Calu3 (cell line): ENCODE results near the gene AQP11. TPM values are rescaled to one million over a fixed set of nuclear protein-coding genes. Genes with fewer than 3 reads are reported as not detected.
A peak's percentile ranks its signal among the peaks of the same experiment; 100 is the strongest.

Experiments used
- BruUV-seq: library from RNA; stranded (reverse); fragments of 400-500 nt; replicated peaks from 2 replicates; lab custom pipeline; 2021; lab: Mats Ljungman, UMichigan
- CTCF ChIA-PET: fragments of 300-600 bp; sonication (Branson Sonifier 250); formaldehyde crosslinking; loops from one replicate; lab custom pipeline; 2022; ENCODE audit warnings: antibody characterized with exemption; lab: Charles Lee
- DNase-seq: peaks from one replicate; pipeline ENCODE4 v3.0.0; 2022
- H3K27ac Mint-ChIP-seq: one replicate; pipeline ENCODE4 v1.8.0; 2022; ENCODE audit warnings: mixed read lengths; ENCODE audit not compliant: unreplicated experiment
- H3K27me3 Mint-ChIP-seq: one replicate; pipeline ENCODE4 v1.8.0; 2022; ENCODE audit warnings: mixed read lengths; ENCODE audit not compliant: unreplicated experiment
- H3K36me3 Mint-ChIP-seq: one replicate; pipeline ENCODE4 v1.8.0; 2022; ENCODE audit warnings: mild to moderate bottlenecking, moderate library complexity, mixed read lengths; ENCODE audit not compliant: insufficient read depth, unreplicated experiment
- H3K4me1 Mint-ChIP-seq: one replicate; pipeline ENCODE4 v1.8.0; 2022; ENCODE audit warnings: mild to moderate bottlenecking, low read depth, mixed read lengths; ENCODE audit not compliant: unreplicated experiment
- H3K4me3 Mint-ChIP-seq: one replicate; pipeline ENCODE4 v1.8.0; 2022; ENCODE audit warnings: mild to moderate bottlenecking, low read depth, moderate library complexity, mixed read lengths; ENCODE audit not compliant: unreplicated experiment
- H3K9me3 Mint-ChIP-seq: one replicate; pipeline ENCODE4 v1.8.0; 2022; ENCODE audit warnings: low read depth, mixed read lengths; ENCODE audit not compliant: unreplicated experiment
- intact Hi-C: fragments of 100-400 bp; cut with micrococcal nuclease; formaldehyde crosslinking; loops from one replicate; pipeline ENCODE4 v1.10.0; 2022; ENCODE audit not compliant: unreplicated experiment
- total RNA-seq: library from RNA; stranded (reverse); gene quantifications from 2 replicates; pipeline ENCODE4 v1.2.3, GENCODE V29; 2022
- TF ChIP-seq, protein P1 (sequence below): fragments of 200-600 bp; IDR thresholded peaks from one replicate; pipeline ENCODE4 v1.8.0; 2022; ENCODE audit warnings: antibody characterized with exemption; ENCODE audit not compliant: unreplicated experiment

AQP11 gene
- total RNA-seq, 1 experiment from 2014 or later = 1.4 TPM

DNA sequence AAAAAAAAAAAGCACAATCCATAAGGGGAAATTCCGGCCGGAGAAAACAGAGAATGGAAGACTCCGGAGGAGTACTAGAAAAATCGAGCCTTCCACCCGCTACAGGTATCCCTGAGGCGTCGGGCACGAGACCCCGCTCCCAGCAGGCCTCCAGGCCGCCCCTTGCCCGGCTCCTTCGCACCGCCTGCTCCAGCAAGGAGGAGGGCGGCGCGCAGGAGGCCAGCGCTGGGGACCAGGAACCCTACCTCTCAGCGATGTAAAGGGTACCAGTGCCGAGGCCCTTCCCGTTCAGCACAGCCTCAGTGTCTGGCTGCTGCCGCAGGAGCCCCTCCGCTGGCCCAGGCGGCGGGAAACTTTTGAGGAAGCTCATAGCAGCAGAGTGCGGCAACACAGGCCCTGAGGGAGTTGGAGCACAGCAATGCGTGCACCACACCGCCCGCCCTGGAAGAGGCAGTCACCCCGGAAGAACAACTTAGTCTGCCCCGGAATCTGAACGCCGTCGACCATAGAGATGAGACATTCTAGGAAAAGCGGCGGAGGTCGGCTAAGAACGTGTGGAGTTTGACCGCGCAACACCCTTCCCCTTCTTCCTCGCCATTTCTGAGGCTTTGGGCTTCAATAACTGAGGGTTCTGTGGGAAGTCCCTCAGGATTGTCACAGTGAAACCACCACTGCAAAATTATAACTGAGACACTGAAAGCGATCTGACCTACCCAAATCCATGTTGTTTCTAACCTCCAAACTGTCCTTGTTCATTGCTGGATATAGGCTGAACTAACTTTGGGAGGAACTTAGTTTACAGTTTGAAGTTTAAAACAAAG, 47.8 kb downstream of the AQP11 start, which contains the start of gene CLNS1A:
Gene CLNS1A, minus strand, starts transcription at position 450 of the 821 bp plus-strand sequence. Its CDS starts 80 bp downstream, at position 370.
- DNase-seq = peak; percentile 81
- TF ChIP-seq, protein P1, sequence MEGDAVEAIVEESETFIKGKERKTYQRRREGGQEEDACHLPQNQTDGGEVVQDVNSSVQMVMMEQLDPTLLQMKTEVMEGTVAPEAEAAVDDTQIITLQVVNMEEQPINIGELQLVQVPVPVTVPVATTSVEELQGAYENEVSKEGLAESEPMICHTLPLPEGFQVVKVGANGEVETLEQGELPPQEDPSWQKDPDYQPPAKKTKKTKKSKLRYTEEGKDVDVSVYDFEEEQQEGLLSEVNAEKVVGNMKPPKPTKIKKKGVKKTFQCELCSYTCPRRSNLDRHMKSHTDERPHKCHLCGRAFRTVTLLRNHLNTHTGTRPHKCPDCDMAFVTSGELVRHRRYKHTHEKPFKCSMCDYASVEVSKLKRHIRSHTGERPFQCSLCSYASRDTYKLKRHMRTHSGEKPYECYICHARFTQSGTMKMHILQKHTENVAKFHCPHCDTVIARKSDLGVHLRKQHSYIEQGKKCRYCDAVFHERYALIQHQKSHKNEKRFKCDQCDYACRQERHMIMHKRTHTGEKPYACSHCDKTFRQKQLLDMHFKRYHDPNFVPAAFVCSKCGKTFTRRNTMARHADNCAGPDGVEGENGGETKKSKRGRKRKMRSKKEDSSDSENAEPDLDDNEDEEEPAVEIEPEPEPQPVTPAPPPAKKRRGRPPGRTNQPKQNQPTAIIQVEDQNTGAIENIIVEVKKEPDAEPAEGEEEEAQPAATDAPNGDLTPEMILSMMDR = no peak
- intact Hi-C loops = no loop called here
- H3K36me3 Mint-ChIP-seq = peaks cover 28% of the 10 kb centered on the region
- peak within 1 kb of the TSS; percentile 86 for H3K27ac Mint-ChIP-seq
- H3K4me1 Mint-ChIP-seq = peaks cover 19% of the 10 kb centered on the region
- BruUV-seq = no TSS peak
- peak within 1 kb of the TSS; percentile 91 for H3K4me3 Mint-ChIP-seq
- CTCF ChIA-PET = no interaction called here
- H3K9me3 Mint-ChIP-seq = no peaks in the 10 kb centered on the region
- H3K27me3 Mint-ChIP-seq = no peaks in the 10 kb centered on the region

DNA sequence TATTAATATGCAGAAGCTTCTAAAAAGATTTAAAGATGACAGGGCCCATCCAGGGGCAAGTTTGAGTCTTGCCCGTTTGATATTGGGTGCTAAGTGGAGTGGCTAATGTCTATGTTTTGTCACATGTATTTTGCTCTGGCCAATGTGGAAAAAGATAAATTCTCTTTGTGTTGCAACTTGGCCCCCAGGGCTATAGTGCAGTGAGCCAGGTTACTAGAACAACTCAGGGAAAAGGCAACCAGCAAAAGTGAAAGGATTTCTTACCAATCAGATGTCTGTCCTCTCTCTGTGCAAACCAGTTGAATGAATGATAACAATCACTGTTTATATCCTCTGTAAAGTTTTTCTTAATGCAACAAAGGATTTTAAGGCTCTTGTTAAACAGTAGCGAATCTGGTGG, 52.5 kb downstream of the AQP11 start:
- no peaks in the 10 kb centered on the region for H3K9me3 Mint-ChIP-seq
- CTCF ChIA-PET = no interaction called here
- peaks cover 12% of the 10 kb centered on the region for H3K36me3 Mint-ChIP-seq
- no peak overlapping the region for H3K4me3 Mint-ChIP-seq
- H3K27me3 Mint-ChIP-seq = no peaks in the 10 kb centered on the region
- no peak for DNase-seq
- intact Hi-C loops = no loop called here
- BruUV-seq = no TSS peak
- H3K27ac Mint-ChIP-seq = no peak overlapping the region
- TF ChIP-seq, protein P1 = no peak
- H3K4me1 Mint-ChIP-seq = no peaks in the 10 kb centered on the region

GRCh38 chr11:77644887-77645286, 55.1 kb downstream of the AQP11 start:
- no peaks in the 10 kb centered on the region for H3K9me3 Mint-ChIP-seq
- H3K4me1 Mint-ChIP-seq = no peaks in the 10 kb centered on the region
- H3K27ac Mint-ChIP-seq = no peak overlapping the region
- DNase-seq = no peak
- no TSS peak for BruUV-seq
- intact Hi-C loops = no loop called here
- H3K4me3 Mint-ChIP-seq = no peak overlapping the region
- TF ChIP-seq, protein P1 = no peak
- no peaks in the 10 kb centered on the region for H3K27me3 Mint-ChIP-seq
- no peaks in the 10 kb centered on the region for H3K36me3 Mint-ChIP-seq
- CTCF ChIA-PET = no interaction called here

GRCh38 chr11:77647654-77648305, 58.0 kb downstream of the AQP11 start:
- Mint-ChIP-seq H3K36me3 (no peaks in the 10 kb centered on the region), H3K9me3 (no peaks in the 10 kb centered on the region), H3K4me1 (no peaks in the 10 kb centered on the region), H3K27me3 (no peaks in the 10 kb centered on the region), H3K4me3 (no peak overlapping the region), H3K27ac (no peak overlapping the region)
- no peak for DNase-seq
- TF ChIP-seq, protein P1 = no peak
- intact Hi-C loops = no loop called here
- CTCF ChIA-PET = interaction anchor here (0.7 to 1.4 kb wide), 2 partner anchors 18 to 98 kb away, joined by 3 read pairs; no protein-coding TSS in a partner anchor
- no TSS peak for BruUV-seq
